ENCODE results near the gene SFXN5. TPM values are rescaled to one million over a fixed set of nuclear protein-coding genes. Genes with fewer than 3 reads are reported as not detected.

Gene SFXN5
- total RNA-seq, 1 donor from 2014 or later, result 15.4 TPM

DNA sequence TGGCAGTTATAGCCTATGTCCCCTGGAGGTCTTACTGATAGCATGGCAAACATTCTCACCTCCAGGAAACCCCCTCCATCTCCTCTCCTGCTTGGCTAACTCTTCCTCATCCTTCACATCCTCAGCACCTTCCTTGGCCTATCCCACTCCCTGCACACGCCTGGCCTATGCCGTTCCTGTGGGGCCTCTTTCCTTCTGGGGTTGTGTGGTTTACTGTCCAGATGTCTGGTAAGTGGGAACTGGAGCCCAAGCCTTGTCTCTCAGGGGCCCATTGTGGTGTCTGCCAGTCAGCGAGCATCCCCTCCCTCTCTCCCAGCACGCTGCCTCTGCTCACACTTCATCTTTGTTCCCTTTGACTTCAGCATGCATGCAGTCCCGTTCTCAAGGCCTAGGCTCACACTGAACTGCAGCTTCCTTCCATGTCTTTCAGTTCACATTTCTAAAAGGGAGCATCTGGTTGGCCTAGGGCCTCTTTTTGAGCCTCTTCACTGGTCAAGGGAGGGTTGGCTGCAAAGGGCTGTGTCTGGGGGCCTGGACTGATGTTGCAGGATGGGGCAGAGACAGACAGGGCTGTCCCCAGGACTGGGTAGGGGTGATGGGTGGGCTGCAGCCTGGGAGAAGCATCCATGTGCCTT lies 171.2 kb downstream of the SFXN5 start:
- Histone ChIP-seq H3K27ac (no peak overlapping the region), H3K9me3 (no peaks in the 10 kb centered on the region), H3K4me3 (no peak overlapping the region), H3K27me3 (ENCODE audit: low read depth) (peaks cover 28% of the 10 kb centered on the region), H3K36me3 (no peaks in the 10 kb centered on the region), H3K4me1 (no peaks in the 10 kb centered on the region)
- DNase-seq (no peak), ATAC-seq (no peak)
- intact Hi-C loops (cut with DNase I), result no loop called here
- TF ChIP-seq, protein P1, sequence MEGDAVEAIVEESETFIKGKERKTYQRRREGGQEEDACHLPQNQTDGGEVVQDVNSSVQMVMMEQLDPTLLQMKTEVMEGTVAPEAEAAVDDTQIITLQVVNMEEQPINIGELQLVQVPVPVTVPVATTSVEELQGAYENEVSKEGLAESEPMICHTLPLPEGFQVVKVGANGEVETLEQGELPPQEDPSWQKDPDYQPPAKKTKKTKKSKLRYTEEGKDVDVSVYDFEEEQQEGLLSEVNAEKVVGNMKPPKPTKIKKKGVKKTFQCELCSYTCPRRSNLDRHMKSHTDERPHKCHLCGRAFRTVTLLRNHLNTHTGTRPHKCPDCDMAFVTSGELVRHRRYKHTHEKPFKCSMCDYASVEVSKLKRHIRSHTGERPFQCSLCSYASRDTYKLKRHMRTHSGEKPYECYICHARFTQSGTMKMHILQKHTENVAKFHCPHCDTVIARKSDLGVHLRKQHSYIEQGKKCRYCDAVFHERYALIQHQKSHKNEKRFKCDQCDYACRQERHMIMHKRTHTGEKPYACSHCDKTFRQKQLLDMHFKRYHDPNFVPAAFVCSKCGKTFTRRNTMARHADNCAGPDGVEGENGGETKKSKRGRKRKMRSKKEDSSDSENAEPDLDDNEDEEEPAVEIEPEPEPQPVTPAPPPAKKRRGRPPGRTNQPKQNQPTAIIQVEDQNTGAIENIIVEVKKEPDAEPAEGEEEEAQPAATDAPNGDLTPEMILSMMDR (IDR thresholded peaks at IDR 0.05), result no peak

DNA sequence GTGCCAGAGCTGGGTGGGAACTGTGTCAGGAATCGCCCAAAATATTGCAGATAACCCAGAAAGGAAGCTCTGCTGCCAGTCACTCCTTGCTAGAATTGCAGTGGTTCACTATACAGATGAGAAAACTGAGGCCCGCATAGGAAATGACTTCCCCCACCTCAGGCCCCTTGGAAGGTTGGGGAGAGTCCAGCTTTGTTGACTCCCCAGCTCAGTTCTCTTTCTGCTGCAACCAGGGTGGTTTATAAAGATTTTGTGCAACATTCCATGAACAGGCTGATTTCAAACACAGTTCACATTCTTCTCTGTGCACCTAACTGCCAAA lies 173.0 kb downstream of the SFXN5 start:
- Histone ChIP-seq H3K4me3 (no peak overlapping the region), H3K36me3 (no peaks in the 10 kb centered on the region), H3K4me1 (no peaks in the 10 kb centered on the region), H3K27ac (no peak overlapping the region), H3K9me3 (no peaks in the 10 kb centered on the region), H3K27me3 (ENCODE audit: low read depth) (peaks cover 36% of the 10 kb centered on the region)
- DNase-seq, result no peak
- intact Hi-C loops (cut with DNase I), result no loop called here
- TF ChIP-seq, protein P1 (IDR thresholded peaks at IDR 0.05), result no peak
- no peak for ATAC-seq

DNA sequence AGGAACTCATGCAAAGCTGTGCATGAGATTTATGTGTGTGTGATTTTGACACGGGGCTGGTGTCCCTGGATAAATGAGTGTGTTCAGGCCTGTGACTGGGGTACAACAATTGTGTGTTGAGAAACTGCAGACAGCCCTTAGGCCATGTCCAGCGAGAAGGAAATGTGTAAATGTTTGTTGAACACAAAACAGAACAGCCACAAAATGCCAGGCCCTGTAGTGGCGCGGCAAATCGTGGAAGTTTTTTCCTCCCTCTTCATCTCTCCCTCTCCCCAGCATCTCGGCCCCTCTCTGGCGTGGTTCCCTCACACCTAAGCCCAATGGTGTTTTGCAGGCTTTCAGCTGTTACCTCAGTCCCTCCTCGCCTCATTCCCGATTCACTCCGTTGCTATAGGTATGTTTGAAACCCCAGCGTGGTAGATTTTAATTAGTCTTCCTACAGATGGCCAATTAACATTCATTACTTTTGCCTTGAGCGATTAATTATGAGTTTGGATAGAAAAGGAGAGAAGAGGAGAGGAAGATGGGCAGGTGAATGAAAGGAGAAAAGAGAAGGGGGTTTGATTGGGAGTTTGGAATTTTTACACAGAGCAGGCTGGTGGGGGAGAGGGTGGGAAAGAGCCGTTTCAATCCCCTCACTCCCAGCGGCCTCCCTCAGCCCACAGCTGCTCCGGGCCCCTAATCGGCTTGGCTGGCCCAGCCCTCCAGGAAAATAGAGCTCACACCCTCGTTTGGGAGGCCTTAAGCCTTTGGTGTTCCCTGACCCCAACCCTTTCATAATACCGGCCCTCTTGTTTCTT lies 173.5 kb downstream of the SFXN5 start:
- ATAC-seq (no peak), DNase-seq (no peak)
- Histone ChIP-seq H3K36me3 (no peaks in the 10 kb centered on the region), H3K4me3 (no peak overlapping the region), H3K9me3 (no peaks in the 10 kb centered on the region), H3K4me1 (no peaks in the 10 kb centered on the region), H3K27ac (no peak overlapping the region), H3K27me3 (ENCODE audit: low read depth) (peaks cover 32% of the 10 kb centered on the region)
- TF ChIP-seq, protein P1 (IDR thresholded peaks at IDR 0.05), result no peak
- intact Hi-C loops (cut with DNase I), result no loop called here

DNA sequence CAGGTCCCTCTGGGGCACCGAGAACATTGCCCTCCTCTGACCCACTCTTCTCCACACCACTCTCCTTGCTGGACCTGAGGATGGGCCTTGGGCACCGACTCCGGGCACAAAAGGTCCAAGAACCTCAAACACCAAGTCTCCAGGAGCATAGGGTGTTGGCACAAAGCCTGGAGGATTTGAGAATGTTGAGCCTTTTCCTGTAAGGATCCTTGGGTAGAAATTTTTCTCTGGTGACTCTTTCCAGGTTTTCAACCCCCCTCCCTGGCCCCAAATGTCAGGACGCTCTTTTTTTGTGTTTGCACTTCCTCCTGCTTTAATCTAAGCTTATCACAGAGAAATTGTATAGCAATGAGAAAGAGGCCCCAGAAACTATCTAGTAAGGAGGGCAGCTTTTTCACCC lies 175.1 kb downstream of the SFXN5 start:
- Histone ChIP-seq H3K4me1 (no peaks in the 10 kb centered on the region), H3K27me3 (ENCODE audit: low read depth) (peaks cover 31% of the 10 kb centered on the region), H3K27ac (no peak overlapping the region), H3K9me3 (no peaks in the 10 kb centered on the region), H3K4me3 (no peak overlapping the region), H3K36me3 (peaks cover 11% of the 10 kb centered on the region)
- no peak for ATAC-seq
- intact Hi-C loops (cut with DNase I), result no loop called here
- TF ChIP-seq, protein P1 (IDR thresholded peaks at IDR 0.05), result no peak
- DNase-seq, result no peak

DNA sequence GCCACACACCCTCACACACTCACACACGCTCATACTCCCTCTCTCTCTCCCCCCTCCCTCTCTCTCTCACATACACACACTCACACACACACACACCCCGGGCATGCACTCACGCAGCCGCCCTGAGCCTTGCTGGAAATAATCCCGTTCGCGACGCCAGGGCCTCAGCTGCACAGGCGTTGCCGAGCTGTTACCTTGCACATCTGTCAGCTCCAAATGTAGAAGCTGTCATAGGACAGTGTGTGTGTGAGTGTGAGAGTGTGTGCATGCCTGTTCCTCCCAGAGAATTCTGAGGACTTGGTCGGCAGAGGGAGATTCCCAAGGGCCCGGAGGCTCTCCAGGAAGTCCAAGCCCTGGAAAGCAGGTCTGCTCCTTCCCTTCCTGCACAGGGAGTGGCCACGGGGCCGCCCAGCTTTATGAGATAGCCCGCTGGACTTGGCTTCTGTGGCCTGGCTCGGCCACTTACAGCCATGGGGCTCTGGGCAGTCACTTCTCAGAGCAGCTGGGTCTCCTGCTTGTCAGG lies 175.7 kb downstream of the SFXN5 start:
- TF ChIP-seq, protein P1 (IDR thresholded peaks at IDR 0.05), result no peak
- intact Hi-C loops (cut with DNase I), result no loop called here
- H3K27me3 ChIP-seq (ENCODE audit: low read depth), result peaks cover 31% of the 10 kb centered on the region

More for the DNA sequence above, 175.7 kb downstream of the SFXN5 start:
- peaks cover 17% of the 10 kb centered on the region for H3K36me3 ChIP-seq
- H3K27ac ChIP-seq, result no peak overlapping the region
- DNase-seq (peak; percentile 50), ATAC-seq (peak; percentile 52 to 64)
- H3K4me3 ChIP-seq, result no peak overlapping the region
- no peaks in the 10 kb centered on the region for H3K9me3 ChIP-seq
- H3K4me1 ChIP-seq, result no peaks in the 10 kb centered on the region

Measured in lower lobe of right lung (tissue), 2 donors.